Muscle of arm (tissue), 12 donors: Measurements from ENCODE around the gene WAC. TPM values are rescaled to one million over a fixed set of nuclear protein-coding genes. Genes with fewer than 3 reads are reported as not detected.

Source experiments
- DNase-seq: peaks from one replicate; pipeline ENCODE4 v3.0.0-alpha.2; 2013
- polyA plus RNA-seq, 12 donors: library from polyadenylated mRNA; unstranded; fragments of 120-200 nt; gene quantifications; one replicate each; pipeline ENCODE4 v1.2.1, GENCODE V29; 2013; ENCODE audit not compliant: insufficient read length in 12 of 12

WAC gene
- polyA plus RNA-seq, 12 donors, result 79.8 to 180 (median 99.2) TPM; not detected in 1

DNA sequence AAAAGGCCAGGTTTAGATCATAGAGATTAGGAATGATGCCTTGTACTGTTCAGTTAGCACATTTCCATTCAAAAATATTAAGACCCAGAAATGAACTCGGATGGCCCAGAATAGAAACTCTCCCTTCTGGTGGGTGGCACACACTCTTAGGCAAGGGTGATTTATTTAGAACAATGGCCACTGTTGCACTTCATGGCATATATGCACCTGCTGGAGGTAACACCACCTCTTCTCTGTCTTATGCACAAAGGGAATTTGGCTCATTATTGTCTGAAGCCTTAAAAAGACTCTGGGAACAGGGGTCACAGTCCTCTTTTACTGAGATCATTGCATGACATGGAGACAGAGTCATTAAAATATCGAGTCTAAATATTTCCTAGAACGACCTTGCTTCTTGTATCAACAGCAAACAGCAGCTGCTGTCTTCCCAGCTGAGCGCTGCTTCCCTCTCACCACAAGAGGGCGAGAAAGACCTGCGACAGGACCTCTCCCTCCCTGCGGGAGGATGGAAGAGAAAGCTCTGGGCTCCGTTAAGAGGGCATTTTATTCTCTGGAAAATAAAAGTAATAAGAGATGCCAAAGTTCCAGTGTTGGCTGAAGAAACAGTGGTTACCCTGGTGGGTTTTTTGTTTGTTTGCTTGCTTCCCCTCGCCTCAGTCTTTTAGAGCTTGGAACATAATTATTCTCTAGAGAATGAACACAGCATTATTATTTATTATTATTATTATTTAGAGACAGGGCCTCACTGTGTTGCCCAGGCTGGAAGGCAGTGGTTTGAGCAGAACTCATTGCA is 130.9 kb downstream of the WAC start:
- DNase-seq, result peak; percentile 85

- no peak for DNase-seq
These were observed 131.4 kb downstream of the WAC start for GRCh38 chr10:28664369-28664740.

DNA sequence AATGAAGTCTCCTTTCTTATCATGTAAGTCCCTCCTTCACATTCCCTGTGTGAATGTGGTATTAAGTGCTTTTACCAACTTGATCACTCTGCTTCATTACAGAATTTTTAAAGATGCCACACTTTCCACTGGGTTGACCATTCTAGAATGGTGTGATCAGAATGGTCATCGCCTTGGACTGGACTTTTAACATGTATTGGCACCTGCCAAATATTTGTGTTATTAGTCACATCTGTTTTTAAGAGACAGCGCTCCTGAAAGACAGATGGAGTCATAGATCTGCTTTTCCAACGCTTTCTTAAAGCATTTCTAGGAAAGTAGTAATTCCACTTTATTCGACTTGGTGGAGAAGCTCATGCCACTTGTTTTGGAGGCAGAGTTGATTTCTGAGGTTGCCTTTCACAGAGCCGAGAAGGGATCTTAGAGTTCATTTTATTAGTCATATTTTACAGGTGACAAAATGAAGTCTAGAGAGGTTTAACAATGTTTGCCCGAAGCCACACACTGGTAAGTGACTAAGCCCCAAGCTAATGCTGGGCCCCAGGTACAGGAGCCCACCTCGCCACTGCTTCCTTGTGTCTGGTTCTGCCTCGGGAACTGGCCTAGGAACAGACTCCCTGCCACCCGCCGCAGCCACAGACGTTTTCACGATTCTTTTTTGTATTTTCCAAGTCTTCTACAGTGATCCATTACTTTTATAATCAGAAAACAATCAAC is 134.0 kb downstream of the WAC start:
- DNase-seq, result no peak

DNA sequence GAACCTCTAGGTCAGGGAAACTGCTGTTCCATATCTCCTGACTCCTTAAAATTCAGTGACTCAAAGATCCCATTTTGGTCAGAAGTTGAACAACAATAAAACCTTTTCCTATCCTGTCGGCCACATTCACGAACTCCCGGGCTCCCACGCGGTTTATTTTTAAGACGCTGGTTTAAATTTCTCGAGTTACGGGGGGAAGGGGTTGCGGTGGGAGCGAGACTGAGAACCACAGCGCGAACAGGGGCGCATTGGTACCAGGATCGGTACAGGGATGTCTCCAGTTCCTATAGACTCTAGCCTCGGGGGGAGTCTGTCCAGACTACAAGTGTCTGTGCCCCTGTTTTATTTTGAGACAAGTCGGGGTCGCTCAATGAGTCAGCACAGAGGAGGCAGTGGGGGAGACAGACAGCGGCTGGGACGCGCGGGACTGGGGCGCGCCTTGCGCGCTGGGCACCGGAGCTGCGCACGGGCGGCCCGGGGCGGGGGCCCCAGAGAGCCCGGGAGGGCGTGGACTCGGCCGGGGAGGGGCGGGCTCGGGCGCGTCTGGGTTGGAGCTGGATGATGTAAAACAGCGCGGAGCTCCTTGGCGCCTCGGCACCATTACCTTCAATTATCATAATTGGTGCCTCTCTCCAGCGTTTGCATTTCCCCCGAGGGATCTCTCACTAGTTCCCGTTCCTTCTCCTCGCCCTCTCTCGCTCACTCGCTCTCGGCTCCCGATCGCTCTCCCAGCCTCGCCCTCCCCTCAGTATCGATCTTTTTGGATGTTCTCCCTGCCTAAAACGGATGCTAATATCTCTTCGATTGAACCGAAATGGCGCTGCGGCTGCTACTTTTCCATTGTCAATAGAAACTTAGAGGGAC is 135.7 kb downstream of the WAC start:
- peak; percentile 39 for DNase-seq

DNA sequence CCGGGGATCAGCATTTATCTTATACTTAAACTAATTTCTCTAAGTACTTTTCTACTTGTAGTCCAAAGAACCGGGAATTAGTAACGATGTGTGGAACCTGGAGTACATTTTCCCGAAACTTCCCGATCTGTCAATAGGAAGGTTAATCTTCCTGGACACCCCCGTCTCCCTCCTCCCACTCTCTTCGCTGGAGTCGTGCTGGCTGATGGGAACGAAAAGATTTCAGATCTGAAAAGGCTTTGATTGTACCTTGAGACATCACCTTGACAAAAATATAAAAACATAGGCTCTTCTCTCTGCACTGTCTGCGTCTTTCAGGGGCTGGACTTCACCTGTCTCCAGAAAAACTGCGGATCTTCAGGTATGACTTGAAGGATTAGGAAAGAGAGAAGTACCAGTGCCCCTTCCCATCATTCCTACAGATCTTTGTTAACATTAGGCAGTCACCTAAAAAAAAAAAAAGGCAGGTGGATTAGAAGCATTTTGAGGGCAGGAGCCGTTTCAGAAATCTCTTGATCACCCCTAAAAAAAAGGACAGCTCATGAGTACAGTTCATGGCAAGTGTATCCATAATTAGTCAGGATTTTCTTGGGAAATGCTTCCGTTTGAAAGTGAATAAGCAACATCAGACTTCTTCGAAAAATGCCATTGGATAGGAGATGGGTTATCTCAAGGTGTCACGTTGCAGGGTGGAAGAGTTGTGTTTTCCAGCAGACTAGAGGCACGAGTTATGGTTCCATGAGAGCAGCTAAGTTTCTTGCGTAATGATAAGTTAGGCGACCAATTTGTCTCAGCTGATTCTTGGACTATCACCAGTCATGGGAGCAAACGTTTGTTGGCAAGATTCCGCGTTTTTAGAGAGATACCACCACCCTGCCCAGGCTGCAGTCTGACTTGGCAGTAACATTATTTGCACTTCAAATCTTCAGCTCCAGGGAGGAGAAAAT is 136.6 kb downstream of the WAC start:
- no peak for DNase-seq

Other genes with a start within 250 kb of the WAC start
- 10 to 100 TPM in 1 of 12 donors, 1 to 10 TPM in 10, not detected in 1; 2.7 to 13.6 (median 6.0) TPM for gene MPP7, start 230.1 kb upstream of the WAC start, polyA plus RNA-seq
- gene BAMBI, start 144.4 kb downstream of the WAC start, polyA plus RNA-seq, result 10 to 100 TPM in 1 of 12 donors, 1 to 10 TPM in 10, not detected in 1; 1.7 to 17.2 (median 3.5) TPM